Muscle layer of colon (tissue), 2 donors: ENCODE measurements around the gene DNAJC6.
A peak's percentile ranks its signal among the peaks of the same experiment; 100 is the strongest.

Source experiments
- H3K27ac ChIP-seq: one replicate; pipeline ENCODE4 v1.7.0; 2013; ENCODE audit warnings: low read depth, mild to moderate bottlenecking, low read length, moderate library complexity
- H3K27me3 ChIP-seq, 2 donors: one replicate each; pipeline ENCODE4 v1.7.0; 2013; ENCODE audit warnings: low read length in 2 of 2, mild to moderate bottlenecking in 2 of 2; ENCODE audit not compliant: insufficient read depth in 2 of 2, control insufficient read depth in 1 of 2
- H3K36me3 ChIP-seq: one replicate; pipeline ENCODE4 v1.7.0; 2013; ENCODE audit warnings: mild to moderate bottlenecking, low read length; ENCODE audit not compliant: insufficient read depth
- H3K4me1 ChIP-seq: one replicate; pipeline ENCODE4 v1.7.0; 2013; ENCODE audit warnings: mild to moderate bottlenecking, low read length; ENCODE audit not compliant: insufficient read depth
- H3K4me3 ChIP-seq, 2 donors: one replicate each; pipeline ENCODE4 v1.7.0; 2013; ENCODE audit warnings: low read length in 2 of 2, low read depth in 1 of 2, mild to moderate bottlenecking in 1 of 2, moderate library complexity in 1 of 2
- H3K9ac ChIP-seq: one replicate; pipeline ENCODE4 v1.7.0; 2013; ENCODE audit warnings: low read length
- H3K9me3 ChIP-seq: one replicate; pipeline ENCODE4 v1.7.0; 2013; ENCODE audit warnings: mild to moderate bottlenecking, low read length
- donor health status: abdominal sarcoma.
- donor health status: Adenocarcinoma of cecum.

The DNAJC6 gene

DNA sequence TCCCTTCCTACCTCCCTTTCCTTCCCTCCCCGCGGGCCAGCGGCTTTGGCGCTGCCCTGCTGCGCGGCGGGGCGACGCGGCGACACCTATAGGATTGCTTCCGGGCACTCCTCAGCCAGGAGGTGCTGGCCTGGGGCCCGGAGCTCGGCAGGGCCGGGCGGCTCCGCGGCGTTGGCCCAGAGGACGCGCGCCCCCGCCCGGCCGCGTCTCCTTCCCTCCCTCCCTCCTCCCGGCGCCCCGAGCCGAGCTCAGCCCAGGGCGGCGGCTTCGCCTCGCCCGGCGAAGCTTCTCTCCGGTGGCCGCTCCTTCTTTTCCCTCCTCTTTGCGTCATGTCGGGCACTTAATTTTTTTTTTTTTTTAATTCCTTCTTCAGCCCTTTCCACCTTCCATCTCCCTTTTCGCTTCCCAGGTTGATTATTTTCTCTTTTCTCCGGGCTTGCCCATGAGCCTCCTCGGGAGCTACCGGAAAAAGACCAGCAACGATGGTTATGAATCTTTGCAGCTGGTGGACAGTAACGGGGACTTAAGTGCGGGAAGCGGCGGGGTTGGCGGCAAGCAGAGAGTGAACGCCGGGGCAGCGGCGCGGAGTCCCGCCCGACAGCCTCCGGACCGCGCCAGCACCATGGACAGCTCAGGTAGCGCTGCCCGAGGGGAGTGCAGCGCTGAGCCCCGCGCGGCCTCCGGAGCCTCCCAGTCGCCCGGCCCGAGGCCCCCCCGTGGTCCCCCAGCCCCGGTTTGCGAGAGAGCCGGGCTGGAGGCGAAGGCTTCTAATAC is at the start of gene DNAJC6:
Gene DNAJC6 (plus strand): TSS at position 240 of the 774 bp plus-strand sequence. CDS start 203 bp downstream, at position 443.
- H3K27me3 ChIP-seq = peaks cover 0 to 21% of the 10 kb centered on the region in 2 donors
- no peaks in the 10 kb centered on the region for H3K9me3 ChIP-seq
- no peak within 1 kb of the TSS for H3K27ac ChIP-seq
- no peak within 1 kb of the TSS for H3K9ac ChIP-seq
- no peaks in the 10 kb centered on the region for H3K36me3 ChIP-seq
- peak within 1 kb of the TSS in 1 of 2 donors; percentile 8 for H3K4me3 ChIP-seq
- H3K4me1 ChIP-seq = no peaks in the 10 kb centered on the region

DNA sequence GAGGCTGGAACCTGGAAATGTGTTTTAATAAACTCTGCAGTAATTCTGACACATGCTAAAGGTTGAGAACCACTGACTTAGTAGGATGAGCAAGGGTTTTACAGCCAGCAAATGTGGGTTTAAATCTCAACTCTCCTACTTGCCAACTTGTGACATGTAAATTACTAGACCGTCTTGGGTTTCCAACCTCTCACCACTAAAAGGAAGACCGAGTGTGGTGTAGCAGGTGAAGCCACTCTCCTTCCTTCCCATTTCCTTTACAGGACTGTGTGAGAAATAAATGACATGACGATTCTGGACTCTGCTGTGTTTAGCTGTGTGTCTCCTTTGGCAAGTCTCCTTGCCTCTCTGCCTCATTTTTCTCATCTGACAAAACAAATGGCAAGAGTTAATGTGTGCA is 49.5 kb upstream of the DNAJC6 start:
- no peak overlapping the region for H3K4me3 ChIP-seq

DNA sequence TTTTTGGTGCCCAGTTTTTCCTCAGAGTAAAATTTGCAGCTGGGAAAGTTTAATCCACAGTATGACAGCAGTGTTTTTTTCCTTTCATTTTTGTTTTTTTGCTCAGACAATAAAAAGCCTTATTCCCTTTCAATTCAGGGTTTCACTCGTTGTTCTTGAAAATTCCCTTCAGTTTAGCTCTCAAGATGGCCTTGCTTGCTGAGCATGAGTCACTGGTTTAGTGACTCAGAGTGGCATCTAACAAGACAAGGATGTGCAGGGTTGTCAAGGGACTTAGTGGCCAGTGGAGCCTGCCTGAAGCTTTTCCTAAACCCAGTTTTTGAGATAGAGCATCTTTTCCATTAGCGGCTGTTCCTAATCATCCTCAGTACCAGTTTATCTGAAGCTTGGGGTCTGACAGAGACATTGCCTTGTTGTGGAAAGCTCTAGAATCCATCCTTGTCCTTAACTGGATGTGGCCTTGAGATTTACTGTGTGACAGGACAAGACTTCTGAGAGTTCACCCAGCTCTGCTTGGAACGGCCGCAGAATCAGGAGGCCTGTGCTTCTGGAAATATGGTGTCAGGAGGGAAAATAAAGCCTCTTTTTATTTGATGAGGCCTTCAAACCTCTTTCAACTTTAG is 48.4 kb upstream of the DNAJC6 start:
- H3K27ac ChIP-seq = no peak overlapping the region
- no peaks in the 10 kb centered on the region for H3K9me3 ChIP-seq
- H3K27me3 ChIP-seq = peaks cover 13 to 15% of the 10 kb centered on the region in 2 donors
- no peak overlapping the region for H3K9ac ChIP-seq
- H3K4me3 ChIP-seq = no peak overlapping the region
- peaks cover 6% of the 10 kb centered on the region for H3K4me1 ChIP-seq
- H3K36me3 ChIP-seq = no peaks in the 10 kb centered on the region

More for the DNA sequence above, 49.5 kb upstream of the DNAJC6 start:
- Histone ChIP-seq H3K27me3 (peaks cover 5 to 11% of the 10 kb centered on the region in 2 donors), H3K4me1 (peaks cover 10% of the 10 kb centered on the region), H3K36me3 (no peaks in the 10 kb centered on the region), H3K9ac (no peak overlapping the region), H3K9me3 (no peaks in the 10 kb centered on the region), H3K27ac (no peak overlapping the region)

DNA sequence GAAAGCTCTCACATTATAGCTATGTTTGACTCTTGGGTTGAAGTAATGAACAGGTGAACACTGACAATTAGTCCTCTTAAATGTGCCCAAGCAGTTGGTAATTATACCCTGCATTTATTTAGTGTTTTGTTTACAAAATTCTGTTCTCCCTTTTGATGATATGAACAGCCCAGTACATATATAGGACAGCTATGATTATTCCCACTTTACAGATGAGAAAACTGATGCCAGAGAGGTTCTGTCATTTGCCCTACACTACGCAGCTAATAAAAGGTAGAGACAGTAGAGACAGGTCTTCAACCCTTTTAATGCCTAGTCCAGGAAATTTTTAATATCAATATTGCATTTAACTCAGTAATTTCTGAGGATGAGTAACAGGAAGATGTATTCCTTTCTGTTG is 46.1 kb upstream of the DNAJC6 start:
- peaks cover 11% of the 10 kb centered on the region for H3K4me1 ChIP-seq
- no peaks in the 10 kb centered on the region for H3K9me3 ChIP-seq
- H3K27me3 ChIP-seq = peaks cover 13 to 17% of the 10 kb centered on the region in 2 donors
- H3K36me3 ChIP-seq = no peaks in the 10 kb centered on the region
- no peak overlapping the region for H3K9ac ChIP-seq
- H3K27ac ChIP-seq = no peak overlapping the region
- no peak overlapping the region for H3K4me3 ChIP-seq

DNA sequence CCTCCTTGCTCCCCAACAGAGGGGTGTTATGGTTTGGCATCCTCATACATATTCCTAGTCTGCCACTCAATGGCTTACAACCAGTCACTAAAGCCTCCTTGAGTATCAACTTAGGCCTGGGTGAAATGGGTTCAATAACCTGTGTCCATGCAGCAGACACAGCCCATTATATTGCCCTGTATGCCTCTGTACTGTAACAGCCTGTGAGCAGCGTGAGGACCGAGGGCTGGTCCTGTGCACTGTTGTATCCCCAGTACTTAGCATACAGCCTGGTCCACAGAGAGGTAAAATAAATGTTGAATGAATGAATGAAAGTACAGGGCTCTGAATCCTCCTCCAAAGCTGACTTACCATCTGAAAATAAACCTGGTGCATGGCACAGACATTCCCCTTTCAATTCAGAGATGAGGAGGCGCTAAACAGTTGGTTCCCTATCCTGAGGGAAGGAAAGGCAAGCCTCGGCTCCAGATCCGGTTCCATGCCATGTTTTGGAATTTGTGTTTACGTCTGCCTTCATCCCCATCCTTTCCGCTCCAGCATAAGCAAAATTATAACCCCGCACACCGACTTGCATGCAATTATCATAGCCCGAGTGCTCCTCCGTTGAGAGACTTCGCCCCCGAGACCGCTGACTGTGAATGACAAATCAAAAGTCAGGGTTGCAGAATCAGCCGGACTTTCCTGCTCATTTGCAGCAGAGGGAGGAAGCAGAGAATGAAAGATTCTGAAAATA is 45.0 kb upstream of the DNAJC6 start:
- peaks cover 13 to 17% of the 10 kb centered on the region in 2 donors for H3K27me3 ChIP-seq
- peaks cover 11% of the 10 kb centered on the region for H3K4me1 ChIP-seq
- H3K27ac ChIP-seq = no peak overlapping the region
- no peak overlapping the region for H3K4me3 ChIP-seq
- H3K9ac ChIP-seq = no peak overlapping the region
- no peaks in the 10 kb centered on the region for H3K9me3 ChIP-seq
- no peaks in the 10 kb centered on the region for H3K36me3 ChIP-seq

DNA sequence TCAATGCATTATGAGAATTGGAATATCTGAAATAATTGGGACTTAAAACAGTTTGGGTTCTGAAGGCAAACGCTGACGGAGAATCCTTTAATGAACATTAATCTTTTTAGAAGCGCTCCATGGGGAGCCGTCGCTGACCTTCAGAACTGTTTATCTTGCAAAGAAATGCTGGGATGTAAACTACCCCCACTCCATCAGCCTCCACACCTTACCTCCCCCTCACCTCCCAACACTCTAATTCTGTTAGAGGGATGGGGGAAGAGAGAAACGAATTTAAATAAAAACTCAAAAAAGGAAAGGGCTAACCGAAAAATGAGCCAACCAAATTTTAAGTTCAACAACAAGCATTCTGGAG is 44.1 kb upstream of the DNAJC6 start:
- H3K9ac ChIP-seq = no peak overlapping the region
- H3K36me3 ChIP-seq = no peaks in the 10 kb centered on the region
- peak overlapping the region; percentile 46 to 68 for H3K4me3 ChIP-seq
- peaks cover 11% of the 10 kb centered on the region for H3K4me1 ChIP-seq
- H3K9me3 ChIP-seq = no peaks in the 10 kb centered on the region
- peaks cover 13 to 17% of the 10 kb centered on the region in 2 donors for H3K27me3 ChIP-seq
- H3K27ac ChIP-seq = no peak overlapping the region

DNA sequence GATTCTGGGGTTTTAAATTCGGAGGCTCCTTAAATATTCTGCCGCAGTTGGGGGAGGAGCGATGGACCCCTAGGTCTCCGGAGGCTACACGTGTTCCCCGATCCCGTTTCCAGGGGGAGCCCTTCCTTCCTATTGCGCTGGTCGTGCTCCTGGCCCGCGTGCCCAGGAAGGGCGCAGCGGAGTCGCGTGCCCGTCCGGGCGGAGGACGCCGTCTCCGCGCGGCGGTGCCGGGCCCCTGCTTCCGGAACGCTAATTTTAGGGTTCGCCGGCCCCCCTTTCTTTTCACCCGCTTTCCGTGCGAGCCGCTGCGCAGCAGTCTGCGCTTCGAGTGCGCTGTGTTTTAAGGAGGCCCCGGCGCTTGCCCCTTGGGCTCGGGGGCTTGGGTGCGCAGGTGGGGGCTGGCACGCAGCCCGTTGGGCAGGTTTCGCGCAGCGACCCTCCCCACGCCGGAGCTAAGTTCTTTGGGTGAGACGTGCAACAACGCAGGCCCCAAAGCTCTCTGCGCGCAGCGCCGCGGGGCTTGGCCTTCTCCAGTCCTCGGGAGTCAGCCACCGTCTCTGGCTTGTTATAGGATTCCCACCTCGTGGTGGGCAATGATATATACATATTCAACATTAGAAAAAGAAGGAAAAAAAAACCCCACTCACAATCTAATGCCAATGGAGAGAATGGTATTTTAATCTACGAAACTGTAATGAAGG is 43.5 kb upstream of the DNAJC6 start:
- peak overlapping the region; percentile 46 to 68 for H3K4me3 ChIP-seq
- H3K27me3 ChIP-seq = peaks cover 13 to 17% of the 10 kb centered on the region in 2 donors
- H3K4me1 ChIP-seq = peaks cover 11% of the 10 kb centered on the region
- no peak overlapping the region for H3K9ac ChIP-seq
- no peak overlapping the region for H3K27ac ChIP-seq
- H3K36me3 ChIP-seq = no peaks in the 10 kb centered on the region
- no peaks in the 10 kb centered on the region for H3K9me3 ChIP-seq

DNA sequence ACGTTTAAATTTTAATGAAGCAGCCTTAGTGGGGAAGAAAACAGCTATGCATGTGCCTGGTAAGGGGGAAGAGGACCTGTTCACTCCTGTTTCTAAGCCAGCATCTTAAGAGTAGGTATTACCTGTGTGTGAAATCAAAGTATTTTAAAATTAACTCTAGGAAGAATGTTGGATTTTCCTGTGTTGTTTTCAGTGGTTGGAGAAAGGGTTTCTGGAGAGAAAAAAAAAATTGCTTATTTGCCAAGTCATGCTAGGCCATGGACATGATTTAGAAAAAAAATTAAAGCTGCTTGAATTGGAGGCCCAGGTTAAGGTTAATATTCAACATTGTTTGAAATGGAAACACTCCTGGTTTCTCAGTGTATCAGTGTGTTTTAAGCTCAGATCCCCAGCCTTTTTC is 42.9 kb upstream of the DNAJC6 start:
- H3K9me3 ChIP-seq = no peaks in the 10 kb centered on the region
- H3K4me3 ChIP-seq = peak overlapping the region in 1 of 2 donors; percentile 46
- H3K36me3 ChIP-seq = no peaks in the 10 kb centered on the region
- peaks cover 13 to 17% of the 10 kb centered on the region in 2 donors for H3K27me3 ChIP-seq
- peaks cover 11% of the 10 kb centered on the region for H3K4me1 ChIP-seq
- no peak overlapping the region for H3K9ac ChIP-seq
- H3K27ac ChIP-seq = no peak overlapping the region

DNA sequence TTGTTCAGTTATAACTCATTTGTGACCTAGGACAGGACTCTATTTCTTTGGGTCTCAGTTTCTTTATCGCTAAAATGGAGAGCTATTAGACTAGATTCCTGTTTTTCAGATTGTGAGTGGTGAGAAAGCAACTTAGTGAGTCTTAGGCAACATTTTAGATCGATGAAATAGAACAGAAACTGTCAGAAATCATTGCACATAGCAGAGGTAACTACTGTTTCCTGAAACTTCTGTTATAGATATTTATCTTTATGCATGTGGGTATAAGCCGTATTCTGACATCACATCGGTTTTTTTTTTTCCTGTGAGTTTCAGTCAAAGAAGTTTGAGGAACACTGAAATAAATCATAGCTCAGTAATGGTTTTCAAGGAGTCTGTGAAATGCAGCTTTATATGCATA is 42.1 kb upstream of the DNAJC6 start:
- H3K9ac ChIP-seq = no peak overlapping the region
- no peaks in the 10 kb centered on the region for H3K9me3 ChIP-seq
- H3K4me1 ChIP-seq = peaks cover 11% of the 10 kb centered on the region
- peaks cover 13 to 17% of the 10 kb centered on the region in 2 donors for H3K27me3 ChIP-seq
- H3K36me3 ChIP-seq = no peaks in the 10 kb centered on the region
- H3K27ac ChIP-seq = no peak overlapping the region
- no peak overlapping the region for H3K4me3 ChIP-seq

DNA sequence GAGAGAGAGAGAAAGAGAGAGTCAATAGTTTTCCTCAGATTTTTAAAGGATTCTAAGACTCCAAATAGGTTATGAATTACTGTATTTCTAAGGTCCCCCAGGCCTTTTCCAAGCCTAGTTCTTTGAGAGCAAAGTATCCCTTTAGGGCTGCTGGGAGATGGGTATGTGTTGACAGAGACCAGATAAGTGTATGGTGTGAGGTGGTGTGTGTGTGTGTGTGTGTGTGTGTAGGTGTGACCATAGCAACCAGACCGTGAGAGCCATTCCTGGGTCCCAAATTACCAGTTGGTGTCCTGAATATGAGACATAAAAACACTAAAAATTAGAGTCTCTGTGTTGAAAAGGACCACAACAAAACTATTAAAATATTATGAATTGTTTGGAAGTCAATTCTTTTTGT is 41.7 kb upstream of the DNAJC6 start:
- Histone ChIP-seq H3K36me3 (no peaks in the 10 kb centered on the region), H3K9me3 (no peaks in the 10 kb centered on the region), H3K9ac (no peak overlapping the region), H3K27me3 (peaks cover 13 to 17% of the 10 kb centered on the region in 2 donors), H3K4me1 (peaks cover 11% of the 10 kb centered on the region), H3K27ac (no peak overlapping the region), H3K4me3 (no peak overlapping the region)

DNA sequence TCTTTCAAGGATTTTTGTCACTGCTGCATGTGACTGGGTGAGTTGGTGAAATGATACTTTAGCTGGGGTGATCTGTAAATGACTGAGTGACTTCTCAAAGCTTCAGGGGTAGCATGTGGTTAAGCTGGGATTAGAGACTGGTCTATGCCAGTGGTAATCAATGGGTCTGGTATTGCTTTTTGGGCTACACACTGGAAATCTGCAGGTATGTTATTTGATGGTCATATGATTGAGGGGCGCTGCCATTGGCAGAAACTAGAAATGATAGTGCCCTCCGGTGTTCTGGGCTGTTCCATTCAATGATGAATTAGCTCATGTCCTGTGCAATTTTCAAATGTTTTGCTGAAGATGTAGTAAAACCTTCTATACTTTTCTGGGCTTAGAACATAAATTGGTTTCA is 39.7 kb upstream of the DNAJC6 start:
- no peaks in the 10 kb centered on the region for H3K9me3 ChIP-seq
- H3K27ac ChIP-seq = no peak overlapping the region
- no peak overlapping the region for H3K9ac ChIP-seq
- H3K36me3 ChIP-seq = no peaks in the 10 kb centered on the region
- H3K27me3 ChIP-seq = peaks cover 8% of the 10 kb centered on the region in 2 donors
- H3K4me1 ChIP-seq = peaks cover 11% of the 10 kb centered on the region
- H3K4me3 ChIP-seq = no peak overlapping the region
